GM12878 (cell line): ENCODE data around the gene CCDC182. TPM values are rescaled to one million over a fixed set of nuclear protein-coding genes. Genes with fewer than 3 reads are reported as not detected.

Experiments
- ATAC-seq: fragments of 200-7000 bp; cut with Tn5 transposase; 3 replicates; pipeline ENCODE4 v1.9.1; 2020; ENCODE audit warnings: mild to moderate bottlenecking, moderate library complexity
- BruUV-seq: library from RNA; stranded (reverse); fragments of 400-500 nt; replicated peaks from 2 replicates; lab custom pipeline; 2021; lab: Mats Ljungman, UMichigan
- CTCF ChIA-PET: fragments of 300-600 bp; sonication (Branson Sonifier 250); formaldehyde crosslinking; extraction: SDS; loops from one replicate; lab custom pipeline; 2021; ENCODE audit warnings: inconsistent platforms; lab: Yijun Ruan, JAX
- POLR2A ChIA-PET: fragments of 350-600 bp; formaldehyde crosslinking; extraction: SDS; loops from one replicate; lab custom pipeline; 2021; ENCODE audit warnings: inconsistent platforms; lab: Charles Lee
- RAD21 ChIA-PET: fragments of 300-600 bp; sonication (Branson Sonifier 250); formaldehyde crosslinking; loops from one replicate; lab custom pipeline; 2023; ENCODE audit warnings: antibody characterized with exemption; ENCODE audit not compliant: unreplicated experiment; lab: Charles Lee
- SMC1A ChIA-PET: fragments of 300-600 bp; sonication (Branson Sonifier 250); formaldehyde crosslinking; loops from one replicate; lab custom pipeline; 2023; ENCODE audit not compliant: unreplicated experiment, uncharacterized antibody; lab: Charles Lee
- DNase-seq: peaks from one replicate; pipeline ENCODE4 v3.0.0-alpha.2; 2011; ENCODE audit warnings: low read depth, low spot score
- FAIRE-seq: peaks from 3 replicates; lab custom pipeline; 2011; peaks lifted over from hg19 to GRCh38; lab: Jason Lieb, UNC
- H2AFZ ChIP-seq: 2 replicates; pipeline ENCODE4 v1.6.0; 2011; ENCODE audit warnings: low read depth, low read length, control low read depth; ENCODE audit not compliant: control insufficient read depth
- H3K27ac ChIP-seq: 2 replicates; pipeline ENCODE4 v1.5.1; 2011; ENCODE audit warnings: control low read depth; ENCODE audit not compliant: control insufficient read depth, insufficient read depth
- H3K27me3 ChIP-seq, 2 experiments: replicated peaks in 1 of 2; 2 replicates each; pipeline versions ENCODE4 v1.6.0 to v1.6.1; 2011; ENCODE audit warnings: low read length in 1 of 2; ENCODE audit not compliant: control insufficient read depth in 2 of 2, insufficient read depth in 2 of 2
- H3K36me3 ChIP-seq, 2 experiments: 2 replicates each; pipeline ENCODE4 v1.5.1; 2011; ENCODE audit warnings: low read length in 1 of 2; ENCODE audit not compliant: control insufficient read depth in 2 of 2, insufficient read depth in 2 of 2
- H3K4me1 ChIP-seq: 2 replicates; pipeline ENCODE4 v1.6.1; 2011; ENCODE audit warnings: mild to moderate bottlenecking, low read length, moderate library complexity, mixed read lengths; ENCODE audit not compliant: control insufficient read depth, insufficient read depth
- H3K4me2 ChIP-seq: 2 replicates; pipeline ENCODE4 v1.6.0; 2011; ENCODE audit warnings: control low read depth; ENCODE audit not compliant: control insufficient read depth, insufficient read depth
- H3K4me3 ChIP-seq: fragments of 200-600 bp; sonication (generic); 2 replicates; pipeline ENCODE4 v1.5.1; 2016
- H3K79me2 ChIP-seq: 2 replicates; pipeline ENCODE4 v1.6.0; 2011; ENCODE audit warnings: low read length; ENCODE audit not compliant: control insufficient read depth, insufficient read depth
- H3K9ac ChIP-seq: 2 replicates; pipeline ENCODE4 v1.8.0; 2011; ENCODE audit warnings: low read length, control low read depth, mixed read lengths; ENCODE audit not compliant: control insufficient read depth, insufficient read depth
- H3K9me3 ChIP-seq: replicated peaks from 3 replicates; pipeline ENCODE4 v1.5.1; 2011; ENCODE audit warnings: mild to moderate bottlenecking, low read length; ENCODE audit not compliant: control insufficient read depth, insufficient read depth
- H4K20me1 ChIP-seq: 2 replicates; pipeline ENCODE4 v1.6.0; 2011; ENCODE audit not compliant: control insufficient read depth, insufficient read depth
- BMI1 ChIP-seq: fragments of 450-650 bp; IDR thresholded peaks from 2 replicates; pipeline ENCODE4 v1.6.1; 2016; ENCODE audit warnings: mild to moderate bottlenecking, moderate library complexity, borderline replicate concordance
- CEBPB ChIP-seq, 2 experiments: fragments of 150-350 bp in 1 of 2; IDR thresholded peaks; 2 replicates each; pipeline ENCODE4 v1.6.1; 2012 to 2014; ENCODE audit warnings: low read depth in 2 of 2, low read length in 2 of 2, borderline replicate concordance in 1 of 2, inconsistent platforms in 1 of 2
- CTCF ChIP-seq, 3 experiments: IDR thresholded peaks in 2 of 3; conservative IDR thresholded peaks in 1 of 3; 2 replicates each; pipeline ENCODE4 v1.5.1; 2011; ENCODE audit warnings: low read depth in 3 of 3, low read length in 3 of 3, mild to moderate bottlenecking in 3 of 3, control low read depth in 2 of 3, moderate library complexity in 2 of 3, inconsistent platforms in 1 of 3, mixed read lengths in 1 of 3; ENCODE audit not compliant: control insufficient read depth in 2 of 3, insufficient read depth in 1 of 3; ENCODE audit errors: extremely low read depth in 1 of 3
- FOXK2 ChIP-seq: fragments of 450-650 bp; IDR thresholded peaks from 2 replicates; pipeline ENCODE4 v1.6.1; 2017; ENCODE audit warnings: mild to moderate bottlenecking, moderate library complexity
- GATAD2B ChIP-seq: fragments of 450-650 bp; conservative IDR thresholded peaks from 2 replicates; pipeline ENCODE4 v1.6.1; 2017; ENCODE audit warnings: low read depth, mild to moderate bottlenecking, moderate library complexity
- MEF2A ChIP-seq: IDR thresholded peaks from 2 replicates; pipeline ENCODE4 v1.6.1; 2011; ENCODE audit warnings: low read depth, mild to moderate bottlenecking, low read length, moderate library complexity; ENCODE audit not compliant: insufficient read depth
- MTA3 ChIP-seq: IDR thresholded peaks from 2 replicates; pipeline ENCODE4 v1.6.1; 2012; ENCODE audit warnings: low read length, inconsistent platforms, borderline replicate concordance
- NBN ChIP-seq: fragments of 450-650 bp; IDR thresholded peaks from 2 replicates; pipeline ENCODE4 v1.6.1; 2016
- NFYA ChIP-seq: IDR thresholded peaks from 2 replicates; pipeline ENCODE4 v1.6.1; 2011; ENCODE audit warnings: low read depth, mild to moderate bottlenecking, low read length, improper control_type of control experiment, borderline replicate concordance
- RAD21 ChIP-seq: IDR thresholded peaks from 2 replicates; pipeline ENCODE4 v1.6.1; 2011; ENCODE audit warnings: mild to moderate bottlenecking, low read depth, low read length, moderate library complexity; ENCODE audit not compliant: insufficient read depth
- SMAD1 ChIP-seq: fragments of 450-650 bp; IDR thresholded peaks from 2 replicates; pipeline ENCODE4 v1.6.1; 2018; ENCODE audit warnings: mild to moderate bottlenecking, low read depth; ENCODE audit not compliant: partially characterized antibody
- SMARCA5 ChIP-seq: fragments of 450-650 bp; IDR thresholded peaks from 2 replicates; pipeline ENCODE4 v1.6.1; 2017; ENCODE audit warnings: mild to moderate bottlenecking
- SMC3 ChIP-seq: IDR thresholded peaks from 2 replicates; pipeline ENCODE4 v1.6.1; 2011; ENCODE audit warnings: low read length, improper control_type of control experiment, borderline replicate concordance
- SPI1 ChIP-seq: IDR thresholded peaks from 2 replicates; pipeline ENCODE4 v1.6.1; 2011; ENCODE audit warnings: low read depth, mild to moderate bottlenecking, low read length, moderate library complexity, borderline replicate concordance; ENCODE audit not compliant: insufficient read depth
- WRNIP1 ChIP-seq: IDR thresholded peaks from 2 replicates; pipeline ENCODE4 v1.6.1; 2011; ENCODE audit warnings: low read depth, low read length, improper control_type of control experiment, borderline replicate concordance
- ZNF384 ChIP-seq: IDR thresholded peaks from 2 replicates; pipeline ENCODE4 v1.6.1; 2012; ENCODE audit warnings: low read depth, mild to moderate bottlenecking, low read length, improper control_type of control experiment, borderline replicate concordance
- ZZZ3 ChIP-seq: IDR thresholded peaks from 2 replicates; pipeline ENCODE4 v1.6.1; 2011; ENCODE audit warnings: low read depth; ENCODE audit not compliant: control insufficient read depth, insufficient read length
- WGBS: methylation state at CpG from one replicate; pipeline ENCODE4 v1.1.6; 2016; ENCODE audit warnings: low lambda C conversion rate; ENCODE audit not compliant: insufficient replicate concordance, insufficient coverage; ENCODE audit errors: missing lambda C conversion rate; 5-methylcytosine and 5-hydroxymethylcytosine counted together
- in situ Hi-C: fragments of 300-500 bp; cut with MboI; formaldehyde crosslinking; loops from 9 replicates; pipeline ENCODE4 v1.14.3; 2018; ENCODE audit warnings: mixed read lengths
- intact Hi-C: fragments of 100-400 bp; cut with micrococcal nuclease; formaldehyde crosslinking; loops from one replicate; pipeline ENCODE4 v1.14.2; 2022; ENCODE audit not compliant: unreplicated experiment
- polyA plus RNA-seq, 11 experiments: library from polyadenylated mRNA; depleted of rRNA in 4 of 11; unstranded in 6 of 11; stranded (reverse) in 5 of 11; fragments of >200 nt; fragmentation: Nextera tagmentation in 4 of 11; fragmentation: Illumina TruSeq in 1 of 11; extraction: Ambion mirVana in 4 of 11; extraction: Trizol in 1 of 11; gene quantifications; 1 replicate in 1 of 11; 2 replicates in 10 of 11; pipeline versions ENCODE4 v1.2.1 to v1.2.3, GENCODE V29; 2011 to 2016; ENCODE audit warnings: inconsistent platforms in 2 of 11, missing spikeins in 2 of 11, low read depth in 1 of 11
- total RNA-seq, 4 experiments: library from RNA; depleted of rRNA in 3 of 4; stranded (reverse); fragments of >200 nt in 3 of 4; fragmentation: Illumina TruSeq in 1 of 4; extraction: Trizol in 1 of 4; gene quantifications; 2 replicates each; pipeline versions ENCODE4 v1.2.1 to v1.2.3, GENCODE V29; 2013 to 2021

Gene CCDC182
- total and polyA plus RNA-seq, 10 of the 15 experiments (the other 5 are each of a cell fraction or from before 2014, with no cell fraction given): not detected

DNA sequence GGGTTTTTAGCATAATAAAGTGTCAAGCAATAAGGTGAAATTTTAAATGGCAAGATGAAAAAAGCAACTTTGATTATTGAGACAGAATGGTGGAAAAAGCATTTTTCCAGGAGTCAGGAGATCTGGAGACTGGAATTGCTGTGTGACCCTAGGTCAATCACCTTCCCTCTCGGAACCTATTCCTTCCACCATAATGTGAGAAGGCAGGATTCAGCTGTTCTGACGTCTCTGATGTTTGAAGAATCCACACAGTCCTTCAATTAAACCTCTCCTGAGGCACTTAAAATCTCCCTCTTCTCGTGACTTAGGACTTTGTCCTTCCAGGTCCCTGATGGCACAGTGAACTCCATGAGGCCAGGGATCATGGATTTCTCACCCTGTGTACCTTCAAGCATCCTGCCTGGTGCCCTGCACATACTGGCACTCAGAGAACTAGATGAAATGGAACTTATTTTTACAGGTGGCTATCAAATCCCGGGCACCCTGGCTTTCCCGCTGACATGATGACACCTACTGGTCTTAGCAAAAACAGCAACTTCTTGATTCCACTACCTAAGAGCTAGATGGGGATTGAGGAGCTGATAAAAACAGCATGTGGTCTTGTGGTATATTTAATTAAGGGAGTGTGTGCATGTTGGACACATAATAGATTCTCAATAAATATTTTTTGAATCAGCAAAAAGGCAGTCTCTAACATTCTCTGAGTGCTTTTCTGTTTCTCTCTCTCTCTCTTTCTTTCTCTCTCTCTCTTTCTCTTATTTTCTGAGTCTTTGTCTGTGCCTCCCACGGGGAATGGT lies 2.3 kb upstream of the CCDC182 start:
- FAIRE-seq (peak; percentile 78), ATAC-seq (peak; percentile 83), DNase-seq (no peak)
- ChIA-PET SMC1A (interaction anchor here (0.6 to 2.7 kb wide), 21 partner anchors 9 to 645 kb away, joined by 3 to 24 read pairs (median 3); no protein-coding TSS in a partner anchor), CTCF (interaction anchor here (0.5 to 3.3 kb wide), 44 partner anchors 8 to 656 kb away, joined by 3 to 34 read pairs (median 4); no protein-coding TSS in a partner anchor), POLR2A (no interaction called here), RAD21 (interaction anchor here (0.5 to 1.8 kb wide), 24 partner anchors 10 to 928 kb away, joined by 3 to 37 read pairs (median 4); no protein-coding TSS in a partner anchor)
- no peak overlapping the region for H3K27ac ChIP-seq
- intact Hi-C loops (loop anchor here (1.0 to 5.0 kb wide), 5 partner anchors 75 to 617 kb away; no protein-coding TSS in a partner anchor), in situ Hi-C loops (loop anchor here (5.0 kb wide), 2 partner anchors 505 to 620 kb away; no protein-coding TSS in a partner anchor)
- no peaks in the 10 kb centered on the region for H3K9me3 ChIP-seq
- H3K4me1 ChIP-seq: peaks cover 12% of the 10 kb centered on the region
- H3K9ac ChIP-seq: no peak overlapping the region
- H4K20me1 ChIP-seq: no peaks in the 10 kb centered on the region
- H3K36me3 ChIP-seq: no peaks in the 10 kb centered on the region
- no peak overlapping the region for H3K4me2 ChIP-seq
- H3K27me3 ChIP-seq: no peaks in the 10 kb centered on the region; a peak in 2 of 4 replicates
- no peak overlapping the region for H3K4me3 ChIP-seq
- BruUV-seq: no TSS peak
- TF ChIP-seq MTA3 (no peak), SMC3 (peak; percentile 78), SMAD1 (no peak), CEBPB (IDR thresholded peaks at IDR 0.05; ENCODE audit: borderline replicate concordance in 1 of 2, low read depth in 2 of 2, low read length in 2 of 2) (no peak), GATAD2B (no peak), SMARCA5 (no peak), WRNIP1 (no peak), SPI1 (no peak), NFYA (no peak), ZZZ3 (no peak), MEF2A (no peak), RAD21 (peak; percentile 94), BMI1 (no peak), CTCF (IDR thresholded peaks at IDR 0.05 in 2 of 3, conservative IDR thresholded peaks at IDR 0.05 in 1 of 3; ENCODE audit: control insufficient read depth in 2 of 3, extremely low read depth in 1 of 3, insufficient read depth in 1 of 3, low read depth in 3 of 3, low read length in 3 of 3) (peak; percentile 79 to 87 (median 84)), FOXK2 (no peak), NBN (no peak), ZNF384 (no peak)
- H3K79me2 ChIP-seq: no peaks in the 10 kb centered on the region
- H2AFZ ChIP-seq: no peak overlapping the region
- WGBS: 13% methylated on average over 6 of the region's 6 CpGs
